GM19324 (cell line): ENCODE measurements around the gene PABPC1L.
"Not testable (repeated sequence)": the region's sequence is repeated elsewhere in the genome, so short reads cannot be mapped to it uniquely, and the experiment has no call there.

ENCODE experiments used
- ATAC-seq: cut with Tn5 transposase; IDR thresholded peaks from one replicate; pipeline ENCODE4 v1.9.1; 2021; ENCODE audit warnings: mild to moderate bottlenecking, moderate library complexity; ENCODE audit not compliant: unreplicated experiment, low FRiP score

Gene PABPC1L

GRCh38 chr20:44909872-44910689 is at the start of gene PABPC1L:
Gene PABPC1L (plus strand): TSS chr20:44910060. CDS start chr20:44910144, 84 bp downstream.
- ATAC-seq: peak; percentile 89

GRCh38 chr20:44861531-44862006 is 48.3 kb upstream of the PABPC1L start:
- no peak for ATAC-seq

GRCh38 chr20:44862286-44862685 is 47.6 kb upstream of the PABPC1L start:
- ATAC-seq: no peak

GRCh38 chr20:44863365-44864084 is 46.3 kb upstream of the PABPC1L start:
- not testable (repeated sequence) for ATAC-seq

- not testable (repeated sequence) for ATAC-seq
Measured at GRCh38 chr20:44864493-44864892, 45.4 kb upstream of the PABPC1L start.

GRCh38 chr20:44866703-44867335 is 43.0 kb upstream of the PABPC1L start:
- no peak for ATAC-seq

GRCh38 chr20:44869471-44869870 is 40.4 kb upstream of the PABPC1L start:
- ATAC-seq: no peak

- ATAC-seq: not testable (repeated sequence)
Measured at GRCh38 chr20:44882360-44882759, 27.5 kb upstream of the PABPC1L start.

- ATAC-seq: no peak
Measured at GRCh38 chr20:44883214-44883902, 26.5 kb upstream of the PABPC1L start.

GRCh38 chr20:44884907-44885391 is 24.9 kb upstream of the PABPC1L start:
- ATAC-seq: no peak

- peak; percentile 93 for ATAC-seq
Measured at GRCh38 chr20:44885392-44886265, 24.2 kb upstream of the PABPC1L start, which contains the start of gene YWHAB. Gene YWHAB (plus strand): TSS chr20:44885705. CDS start chr20:44901534, 15,829 bp downstream.

- ATAC-seq: no peak
Measured at GRCh38 chr20:44886266-44886651, 23.6 kb upstream of the PABPC1L start.

GRCh38 chr20:44886828-44887227 is 23.0 kb upstream of the PABPC1L start:
- ATAC-seq: no peak

- no peak for ATAC-seq
Measured at GRCh38 chr20:44887466-44887865, 22.4 kb upstream of the PABPC1L start.

- ATAC-seq: no peak
Measured at GRCh38 chr20:44888226-44889103, 21.4 kb upstream of the PABPC1L start.

GRCh38 chr20:44891826-44892225 is 18.0 kb upstream of the PABPC1L start:
- no peak for ATAC-seq

GRCh38 chr20:44894959-44895358 is 14.9 kb upstream of the PABPC1L start:
- no peak for ATAC-seq

GRCh38 chr20:44896583-44896982 is 13.3 kb upstream of the PABPC1L start:
- ATAC-seq: no peak
